ENCODE measurements around the gene GPR155.

DNA sequence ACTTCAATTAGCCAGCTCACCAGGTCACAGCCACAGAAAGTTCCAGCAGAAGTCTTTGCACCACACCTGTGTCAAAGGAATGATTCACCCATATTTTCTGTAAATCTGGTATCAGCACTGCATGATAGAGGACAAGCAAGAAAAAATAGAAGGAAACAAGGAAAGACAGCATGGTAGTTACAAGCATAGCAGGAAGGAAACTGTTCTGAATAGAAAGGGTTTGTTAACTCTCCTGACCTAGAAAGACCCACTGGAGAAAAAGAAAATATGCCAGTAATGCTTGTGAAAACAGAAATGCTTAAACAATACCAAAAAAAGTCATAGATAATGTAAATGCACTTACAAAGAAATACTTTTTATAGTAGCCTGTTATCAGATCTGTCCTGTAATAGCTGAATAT is 50.5 kb downstream of the GPR155 start:
- TF ChIP-seq POLR2A (IDR thresholded peaks at IDR 0.05; ENCODE audit: low read length) (no peak), GATA1 (IDR thresholded peaks at IDR 0.05; ENCODE audit: low read depth, low read length) (no peak)
